IMR-90 (cell line): Measurements from ENCODE around the gene CLEC3B. TPM values are rescaled to one million over a fixed set of nuclear protein-coding genes. Genes with fewer than 3 reads are reported as not detected.

Experiments used
- ATAC-seq: fragments of 200-7000 bp; cut with Tn5 transposase; 2 replicates; pipeline ENCODE4 v1.9.1; 2020; ENCODE audit warnings: low read depth, mild to moderate bottlenecking, moderate library complexity
- BruUV-seq: library from RNA; stranded (reverse); fragments of 400-500 nt; replicated peaks from 2 replicates; lab custom pipeline; 2021; lab: Mats Ljungman, UMichigan
- CTCF ChIA-PET: fragments of 300-600 bp; formaldehyde crosslinking; extraction: SDS; loops from one replicate; lab custom pipeline; 2021; ENCODE audit warnings: antibody characterized with exemption; lab: Yijun Ruan, JAX
- POLR2A ChIA-PET: fragments of 300-600 bp; sonication (Branson Sonifier 250); formaldehyde crosslinking; loops from one replicate; lab custom pipeline; 2022; ENCODE audit warnings: antibody characterized with exemption; ENCODE audit not compliant: unreplicated experiment; lab: Charles Lee
- DNase-seq: peaks from one replicate; pipeline ENCODE4 v3.0.0; 2013
- H2AFZ ChIP-seq: replicated peaks from 2 replicates; pipeline ENCODE3; 2013; ENCODE audit warnings: low read length, mild to moderate bottlenecking; ENCODE audit not compliant: poor library complexity
- H2AK5ac ChIP-seq: 2 replicates; pipeline ENCODE4 v1.6.1; 2013; ENCODE audit warnings: low read depth, low read length, inconsistent platforms
- H2AK9ac ChIP-seq: replicated peaks from 2 replicates; pipeline ENCODE3; 2013; ENCODE audit warnings: mild to moderate bottlenecking, low read depth, low read length, moderate library complexity; ENCODE audit not compliant: poor library complexity
- H2BK120ac ChIP-seq: 2 replicates; pipeline ENCODE4 v1.6.1; 2013; ENCODE audit warnings: low read depth, low read length, inconsistent platforms
- H2BK15ac ChIP-seq: 3 replicates; pipeline ENCODE4 v1.6.1; 2013; ENCODE audit warnings: low read depth, low read length, inconsistent platforms
- H2BK20ac ChIP-seq: 2 replicates; pipeline ENCODE4 v1.6.1; 2013; ENCODE audit warnings: low read depth, mild to moderate bottlenecking, inconsistent platforms, low read length, moderate library complexity
- H2BK5ac ChIP-seq: 2 replicates; pipeline ENCODE4 v1.6.1; 2013; ENCODE audit warnings: mild to moderate bottlenecking, low read depth, low read length, inconsistent platforms; ENCODE audit not compliant: poor library complexity, severe bottlenecking
- H3K14ac ChIP-seq: replicated peaks from 2 replicates; pipeline ENCODE4 v1.6.1; 2013; ENCODE audit warnings: low read depth, low read length, inconsistent platforms
- H3K18ac ChIP-seq: 2 replicates; pipeline ENCODE4 v1.6.1; 2013; ENCODE audit warnings: low read depth, low read length, control low read depth
- H3K23ac ChIP-seq: 2 replicates; pipeline ENCODE4 v1.6.1; 2013; ENCODE audit warnings: low read depth, low read length, inconsistent platforms
- H3K27ac ChIP-seq: 2 replicates; pipeline ENCODE4 v1.5.1; 2013; ENCODE audit warnings: mild to moderate bottlenecking, control low read depth, low read length; ENCODE audit not compliant: insufficient read depth
- H3K27me3 ChIP-seq: 2 replicates; pipeline ENCODE4 v1.6.1; 2013; ENCODE audit warnings: low read length; ENCODE audit not compliant: control insufficient read depth, insufficient read depth
- H3K36me3 ChIP-seq: 2 replicates; pipeline ENCODE4 v1.6.1; 2013; ENCODE audit warnings: low read length, mixed read lengths; ENCODE audit not compliant: control insufficient read depth, insufficient read depth
- H3K4ac ChIP-seq: 2 replicates; pipeline ENCODE4 v1.6.1; 2013; ENCODE audit warnings: low read depth, low read length, inconsistent platforms
- H3K4me1 ChIP-seq: 2 replicates; pipeline ENCODE4 v1.6.1; 2013; ENCODE audit warnings: low read length, mixed read lengths; ENCODE audit not compliant: control insufficient read depth, insufficient read depth
- H3K4me2 ChIP-seq: 2 replicates; pipeline ENCODE4 v1.6.1; 2013; ENCODE audit warnings: low read depth, mild to moderate bottlenecking, control low read depth, low read length, moderate library complexity
- H3K4me3 ChIP-seq: 2 replicates; pipeline ENCODE4 v1.5.1; 2013; ENCODE audit warnings: low read depth, mild to moderate bottlenecking, control low read depth, low read length, moderate library complexity; ENCODE audit not compliant: insufficient read depth
- H3K56ac ChIP-seq: 2 replicates; pipeline ENCODE4 v1.6.1; 2013; ENCODE audit warnings: low read length, inconsistent platforms; ENCODE audit not compliant: insufficient read depth; ENCODE audit errors: extremely low read depth
- H3K79me1 ChIP-seq, 2 experiments: 2 replicates each; pipeline ENCODE4 v1.6.1; 2013; ENCODE audit warnings: low read length in 2 of 2, inconsistent platforms in 1 of 2, low read depth in 1 of 2
- H3K9ac ChIP-seq: 2 replicates; pipeline ENCODE4 v1.6.1; 2013; ENCODE audit warnings: low read depth, low read length, control low read depth
- H3K9me1 ChIP-seq: 2 replicates; pipeline ENCODE4 v1.6.1; 2013; ENCODE audit warnings: low read length, inconsistent platforms; ENCODE audit not compliant: insufficient read depth
- H3K9me3 ChIP-seq: 2 replicates; pipeline ENCODE4 v1.6.1; 2013; ENCODE audit warnings: low read length; ENCODE audit not compliant: control insufficient read depth, insufficient read depth
- H4K20me1 ChIP-seq: 2 replicates; pipeline ENCODE4 v1.6.1; 2013; ENCODE audit warnings: low read length, inconsistent platforms; ENCODE audit not compliant: insufficient read depth
- H4K5ac ChIP-seq: 2 replicates; pipeline ENCODE4 v1.6.1; 2013; ENCODE audit warnings: mild to moderate bottlenecking, low read depth, low read length, control low read depth
- H4K8ac ChIP-seq, 2 experiments: 2 replicates each; pipeline ENCODE4 v1.6.1; 2013; ENCODE audit warnings: low read depth in 2 of 2, low read length in 2 of 2, control low read depth in 1 of 2, inconsistent platforms in 1 of 2
- H4K91ac ChIP-seq: 2 replicates; pipeline ENCODE4 v1.6.1; 2013; ENCODE audit warnings: low read depth, low read length, inconsistent platforms; ENCODE audit not compliant: insufficient read depth
- BHLHE40 ChIP-seq: fragments of 150-350 bp; IDR thresholded peaks from 2 replicates; pipeline ENCODE4 v1.6.1; 2016; ENCODE audit warnings: mild to moderate bottlenecking, low read depth, low read length
- CHD1 ChIP-seq: IDR thresholded peaks from 2 replicates; pipeline ENCODE4 v1.6.1; 2012; ENCODE audit warnings: low read depth, low read length, improper control_type of control experiment
- FOS ChIP-seq: fragments of 150-350 bp; IDR thresholded peaks from 2 replicates; pipeline ENCODE4 v1.6.1; 2016; ENCODE audit warnings: low read depth, low read length
- MAFK ChIP-seq: IDR thresholded peaks from 2 replicates; pipeline ENCODE4 v1.6.1; 2012; ENCODE audit warnings: low read depth, low read length, improper control_type of control experiment
- MXI1 ChIP-seq: IDR thresholded peaks from 2 replicates; pipeline ENCODE4 v1.6.1; 2012; ENCODE audit warnings: low read depth, mild to moderate bottlenecking, low read length, moderate library complexity, borderline replicate concordance
- NFE2L2 ChIP-seq: fragments of 150-350 bp; IDR thresholded peaks from 2 replicates; pipeline ENCODE4 v1.6.1; 2016; ENCODE audit warnings: low read depth, mild to moderate bottlenecking, low read length
- POLR2A ChIP-seq: IDR thresholded peaks from 2 replicates; pipeline ENCODE4 v1.6.1; 2012; ENCODE audit warnings: mild to moderate bottlenecking, low read depth, low read length
- RAD21 ChIP-seq: IDR thresholded peaks from 2 replicates; pipeline ENCODE4 v1.6.1; 2012; ENCODE audit warnings: low read length, improper control_type of control experiment
- RCOR1 ChIP-seq: IDR thresholded peaks from 2 replicates; pipeline ENCODE4 v1.6.1; 2012; ENCODE audit warnings: mild to moderate bottlenecking, low read length, improper control_type of control experiment; ENCODE audit not compliant: insufficient replicate concordance
- RFX5 ChIP-seq: IDR thresholded peaks from 2 replicates; pipeline ENCODE4 v1.8.0; 2012; ENCODE audit warnings: low read depth, mild to moderate bottlenecking, low read length, moderate library complexity
- SMC3 ChIP-seq: fragments of 150-350 bp; IDR thresholded peaks from 2 replicates; pipeline ENCODE4 v1.6.1; 2016; ENCODE audit warnings: low read depth, mild to moderate bottlenecking, antibody characterized with exemption, low read length, moderate library complexity
- WGBS, 2 experiments: methylation state at CpG; one replicate each; pipeline versions ENCODE4 v1.1.5 to v1.1.7; 2013; ENCODE audit warnings: missing lambda C conversion rate in 2 of 2; ENCODE audit not compliant: insufficient read length in 1 of 2; ENCODE audit errors: extremely low coverage in 2 of 2; 5-methylcytosine and 5-hydroxymethylcytosine counted together
- dilution Hi-C: fragments of 300-500 bp; cut with HindIII; formaldehyde crosslinking; loops from one replicate; pipeline ENCODE4 v1.14.3; 2018; ENCODE audit warnings: low sequenced_read_pairs; ENCODE audit not compliant: unreplicated experiment
- in situ Hi-C: fragments of 300-500 bp; cut with MboI; formaldehyde crosslinking; loops from 3 replicates; pipeline ENCODE4 v1.14.3; 2019; ENCODE audit warnings: low sequenced_read_pairs, inconsistent platforms, mixed read lengths
- intact Hi-C: fragments of 100-400 bp; cut with micrococcal nuclease; formaldehyde crosslinking; loops from 2 replicates; pipeline ENCODE4 v1.10.0; 2022
- polyA plus RNA-seq, 3 experiments: library from polyadenylated mRNA; depleted of rRNA; stranded (reverse); fragments of >200 nt; gene quantifications; 2 replicates each; pipeline ENCODE4 v1.2.3, GENCODE V29; 2012; ENCODE audit warnings: low replicate concordance in 1 of 3
- total RNA-seq: library from RNA; depleted of rRNA; stranded (reverse); fragments of >200 nt; gene quantifications from 2 replicates; pipeline ENCODE4 v1.2.3, GENCODE V29; 2012
- TF ChIP-seq, protein P1 (sequence below): fragments of 150-350 bp; IDR thresholded peaks from 2 replicates; pipeline ENCODE4 v1.6.1; 2017; ENCODE audit warnings: mild to moderate bottlenecking, antibody characterized with exemption, low read length, low read depth
- TF ChIP-seq, protein P2 (sequence below): fragments of 150-350 bp; IDR thresholded peaks from 2 replicates; pipeline ENCODE4 v1.6.1; 2016; ENCODE audit warnings: low read depth, mild to moderate bottlenecking, low read length, moderate library complexity, borderline replicate concordance

CLEC3B gene
- total and polyA plus RNA-seq, 2 of the 4 experiments (the other 2 are of a cell fraction), result 3.6 to 13.2 TPM

DNA sequence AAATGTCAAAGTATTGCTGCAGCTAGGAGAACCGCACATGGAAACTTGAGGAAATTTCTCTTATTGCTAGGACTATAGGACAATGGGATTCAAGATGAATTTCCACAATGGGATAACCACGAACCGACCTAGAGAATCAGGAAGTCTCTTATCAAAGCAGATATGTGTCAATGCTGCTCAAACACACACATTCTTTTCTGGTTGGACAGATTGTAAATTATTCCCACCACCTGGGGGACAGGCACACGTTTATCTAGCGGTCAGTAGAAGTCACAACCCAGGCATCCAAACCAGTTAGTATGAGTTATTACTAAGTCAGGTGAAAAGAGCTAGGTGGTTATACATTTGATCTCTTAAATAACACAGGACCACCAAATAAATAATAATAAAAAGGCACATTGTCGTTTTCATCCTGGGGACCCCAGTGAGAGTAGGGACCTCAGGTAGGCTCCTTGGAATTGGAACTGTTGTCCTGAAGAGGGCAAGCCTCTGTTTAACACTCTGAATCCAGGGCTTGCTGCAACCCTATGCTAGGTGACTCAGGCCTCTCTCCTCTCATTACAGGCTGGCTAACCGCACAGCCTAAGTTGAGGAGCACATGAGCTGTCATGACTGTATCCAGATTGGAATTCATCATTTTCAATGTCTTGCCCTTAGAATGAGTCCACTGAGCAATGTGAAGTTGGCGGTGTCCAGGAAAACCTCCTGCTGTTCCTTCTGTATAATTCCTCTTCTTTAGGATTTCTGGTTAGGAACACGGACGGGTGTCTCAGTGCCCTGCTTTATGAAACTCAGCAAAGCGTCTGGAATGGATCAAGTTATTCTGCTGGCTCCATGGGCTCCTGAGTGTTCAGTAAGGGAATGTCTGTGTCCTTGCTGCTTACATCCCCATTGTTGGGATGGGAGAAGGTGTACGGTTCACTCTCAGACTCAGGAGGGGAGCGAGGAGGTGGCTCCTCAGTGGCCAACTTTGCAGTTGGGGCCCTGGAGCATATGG, 59.0 kb downstream of the CLEC3B start:
- peaks cover 27% of the 10 kb centered on the region for H3K9me1 ChIP-seq
- peak overlapping the region; percentile 97 for H2BK5ac ChIP-seq
- DNase-seq (peak; percentile 97), ATAC-seq (peak; percentile 97)
- peak overlapping the region; percentile 97 for H2BK120ac ChIP-seq
- peak overlapping the region; percentile 87 for H4K91ac ChIP-seq
- 100% methylated on average over 2 of the region's 13 CpGs; no CpG with 5 or more reads in 1 of the 2 experiments for WGBS, 2 experiments
- H3K36me3 ChIP-seq, result 0 out of 2 replicates have a peak, but pooled peaks cover under 1% of the 10 kb centered on the region
- TSS peak; percentile 65 for BruUV-seq
- H2AFZ ChIP-seq, result peak overlapping the region; percentile 78
- ChIA-PET POLR2A (no interaction called here), CTCF (interaction anchor here (0.7 to 0.9 kb wide), 2 partner anchors 42 to 45 kb away, joined by 3 read pairs; no protein-coding TSS in a partner anchor)
- peak overlapping the region; percentile 68; the same call in 2 of the 3 replicates for H2BK15ac ChIP-seq
- no peaks in the 10 kb centered on the region for H4K20me1 ChIP-seq
- H2BK20ac ChIP-seq, result peak overlapping the region; percentile 91
- peak overlapping the region; percentile 93 for H2AK5ac ChIP-seq
- H3K14ac ChIP-seq, result peak overlapping the region; percentile 91
- H3K27me3 ChIP-seq, result no peaks in the 10 kb centered on the region
- H3K56ac ChIP-seq, result peak overlapping the region; percentile 28; the same call in 1 of the 2 replicates
- peak overlapping the region; percentile 86 for H3K18ac ChIP-seq
- H3K4me3 ChIP-seq, result no peak overlapping the region
- peak overlapping the region; percentile 92 for H2AK9ac ChIP-seq
- no peak overlapping the region for H3K4me2 ChIP-seq
- peak overlapping the region; percentile 88 for H3K4ac ChIP-seq
- H3K27ac ChIP-seq, result peak overlapping the region; percentile 86
- H3K4me1 ChIP-seq, result peaks cover 20% of the 10 kb centered on the region
- in situ Hi-C loops, result no loop called here
- peaks cover 0 to 8% of the 10 kb centered on the region in 2 experiments; a peak in 1 of 4 replicates for H3K79me1 ChIP-seq
- H3K9ac ChIP-seq, result peak overlapping the region; percentile 29; the same call in 1 of the 2 replicates
- peak overlapping the region; percentile 74 to 91; a peak in 3 of 4 replicates for H4K8ac ChIP-seq
- H3K23ac ChIP-seq, result peak overlapping the region; percentile 85
- dilution Hi-C loops, result no loop called here
- intact Hi-C loops, result no loop called here
- peak overlapping the region; percentile 80 for H4K5ac ChIP-seq
- H3K9me3 ChIP-seq, result no peaks in the 10 kb centered on the region
- TF ChIP-seq MXI1 (peak; percentile 71), NFE2L2 (peak; percentile 19), SMC3 (peak; percentile 11; the same call in 1 of the 2 replicates), RCOR1 (peak; percentile 11), FOS (peak; percentile 91), CHD1 (no peak), POLR2A (no peak), RAD21 (peak; percentile 43), BHLHE40 (peak; percentile 87), RFX5 (no peak), MAFK (no peak)
- TF ChIP-seq, protein P1, sequence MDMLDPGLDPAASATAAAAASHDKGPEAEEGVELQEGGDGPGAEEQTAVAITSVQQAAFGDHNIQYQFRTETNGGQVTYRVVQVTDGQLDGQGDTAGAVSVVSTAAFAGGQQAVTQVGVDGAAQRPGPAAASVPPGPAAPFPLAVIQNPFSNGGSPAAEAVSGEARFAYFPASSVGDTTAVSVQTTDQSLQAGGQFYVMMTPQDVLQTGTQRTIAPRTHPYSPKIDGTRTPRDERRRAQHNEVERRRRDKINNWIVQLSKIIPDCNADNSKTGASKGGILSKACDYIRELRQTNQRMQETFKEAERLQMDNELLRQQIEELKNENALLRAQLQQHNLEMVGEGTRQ, result peak; percentile 46; the same call in 1 of the 2 replicates
- TF ChIP-seq, protein P2, sequence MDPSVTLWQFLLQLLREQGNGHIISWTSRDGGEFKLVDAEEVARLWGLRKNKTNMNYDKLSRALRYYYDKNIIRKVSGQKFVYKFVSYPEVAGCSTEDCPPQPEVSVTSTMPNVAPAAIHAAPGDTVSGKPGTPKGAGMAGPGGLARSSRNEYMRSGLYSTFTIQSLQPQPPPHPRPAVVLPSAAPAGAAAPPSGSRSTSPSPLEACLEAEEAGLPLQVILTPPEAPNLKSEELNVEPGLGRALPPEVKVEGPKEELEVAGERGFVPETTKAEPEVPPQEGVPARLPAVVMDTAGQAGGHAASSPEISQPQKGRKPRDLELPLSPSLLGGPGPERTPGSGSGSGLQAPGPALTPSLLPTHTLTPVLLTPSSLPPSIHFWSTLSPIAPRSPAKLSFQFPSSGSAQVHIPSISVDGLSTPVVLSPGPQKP, result no peak
